HTERT RPE-1 (cell line): ENCODE results near the gene MRPL2.

Experiments
- in situ Hi-C: fragments of 300-500 bp; cut with MboI; formaldehyde crosslinking; loops from 4 replicates; pipeline ENCODE4 v1.14.3; 2020; ENCODE audit warnings: low sequenced_read_pairs

MRPL2 gene

DNA sequence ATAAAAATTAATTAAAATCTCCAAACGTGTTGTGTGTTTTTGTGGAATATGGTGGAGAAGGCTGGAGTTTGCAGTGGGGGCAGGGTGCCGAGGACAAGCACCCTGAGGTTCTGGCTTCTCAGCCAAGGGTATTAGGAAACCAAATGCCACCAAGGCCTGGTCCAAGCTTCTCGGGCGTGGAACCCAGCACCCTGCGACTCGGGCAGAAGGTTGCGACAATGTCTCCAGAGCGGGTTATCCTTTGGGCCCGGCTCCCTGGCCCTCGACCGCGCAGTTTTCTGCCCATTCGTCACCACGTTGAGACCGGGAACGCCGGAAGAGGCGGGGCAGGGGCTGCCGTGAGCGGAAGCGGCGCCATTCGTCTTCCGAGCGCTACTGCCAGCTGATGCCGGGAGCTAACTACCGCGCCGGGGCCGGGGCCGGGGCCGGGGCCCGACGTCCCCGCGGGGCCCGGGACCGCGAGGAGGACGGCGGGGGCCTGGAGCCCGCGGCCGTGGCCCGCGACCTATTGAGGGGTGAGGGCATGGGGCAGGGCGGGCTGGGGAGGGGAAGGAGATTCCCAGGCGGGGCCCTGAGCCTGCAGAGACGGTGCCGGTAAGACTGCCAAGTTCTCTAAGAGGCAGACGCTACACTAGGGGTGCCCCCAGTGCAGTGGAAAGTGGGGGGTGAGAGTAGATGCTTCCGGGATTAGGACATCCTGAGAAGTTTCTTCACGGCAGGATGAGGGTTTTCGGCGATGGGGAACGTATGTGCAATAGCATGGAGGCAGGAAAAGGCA, 37.8 kb downstream of the MRPL2 start, which contains the start of gene RRP36:
Gene RRP36, plus strand, starts transcription at position 354 of the 778 bp plus-strand sequence. Its CDS starts 32 bp downstream, at position 386.
- in situ Hi-C loops, result no loop called here

GRCh38 chr6:43020847-43021246, 38.4 kb downstream of the MRPL2 start:
- in situ Hi-C loops, result no loop called here

- in situ Hi-C loops, result no loop called here
Measured at GRCh38 chr6:43020052-43020705, 39.1 kb downstream of the MRPL2 start.

DNA sequence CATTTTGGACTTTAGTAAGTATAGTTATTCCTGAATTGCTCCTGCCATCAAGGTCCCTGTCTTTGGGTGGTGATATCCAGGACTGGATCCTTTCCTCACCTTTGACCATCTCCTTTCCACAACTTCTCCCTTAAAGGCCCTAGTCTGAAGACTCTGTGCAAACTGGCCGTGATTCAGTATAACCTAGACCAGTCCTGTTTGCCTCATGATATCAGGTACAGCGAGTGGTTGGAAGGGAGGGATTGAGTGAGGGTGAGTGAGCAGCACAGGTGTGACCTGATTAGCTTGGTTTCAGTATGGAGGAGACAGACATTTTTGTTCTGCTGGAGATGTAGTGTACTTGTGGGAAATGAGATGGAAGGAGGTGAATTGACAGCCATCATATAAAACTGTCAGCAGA, 40.1 kb downstream of the MRPL2 start:
- in situ Hi-C loops, result no loop called here

GRCh38 chr6:43016943-43017334, 42.3 kb downstream of the MRPL2 start:
- in situ Hi-C loops, result no loop called here

GRCh38 chr6:43016176-43016942, 42.9 kb downstream of the MRPL2 start:
- in situ Hi-C loops, result no loop called here

DNA sequence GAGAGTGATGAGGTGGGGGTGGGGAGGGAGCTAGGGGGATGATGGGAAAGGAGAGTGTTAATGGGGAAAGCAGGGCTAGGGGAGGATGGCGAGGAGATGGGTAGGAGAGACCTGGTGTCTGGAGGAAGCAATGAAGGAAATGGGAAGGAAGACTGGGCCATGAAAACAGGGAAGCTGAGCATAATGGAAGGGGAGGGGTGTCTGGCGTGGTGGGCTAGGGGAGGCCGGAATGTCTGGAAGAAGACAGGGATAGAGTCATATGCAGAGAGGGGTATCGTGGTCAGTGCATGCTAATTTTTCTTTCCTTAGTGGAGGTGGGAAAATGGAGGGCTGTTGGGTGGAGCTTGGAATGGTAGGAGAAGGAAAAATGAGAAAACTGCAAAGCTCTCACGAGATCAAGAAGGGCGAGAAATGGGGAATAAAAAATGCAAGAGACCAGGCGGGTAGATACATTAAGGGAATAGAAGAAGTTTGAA, 44.8 kb downstream of the MRPL2 start:
- in situ Hi-C loops, result no loop called here

GRCh38 chr6:43013843-43014433, 45.3 kb downstream of the MRPL2 start, which contains the start of the genes KLHDC3 and MEA1:
KLHDC3 (plus strand) TSS chr6:43014249; CDS start chr6:43017193, 2,944 bp downstream.
MEA1 (minus strand) TSS chr6:43013946; CDS start chr6:43013813, 133 bp downstream.
- in situ Hi-C loops, result no loop called here

- in situ Hi-C loops, result no loop called here
Measured at GRCh38 chr6:43013097-43013842, 46.0 kb downstream of the MRPL2 start.

DNA sequence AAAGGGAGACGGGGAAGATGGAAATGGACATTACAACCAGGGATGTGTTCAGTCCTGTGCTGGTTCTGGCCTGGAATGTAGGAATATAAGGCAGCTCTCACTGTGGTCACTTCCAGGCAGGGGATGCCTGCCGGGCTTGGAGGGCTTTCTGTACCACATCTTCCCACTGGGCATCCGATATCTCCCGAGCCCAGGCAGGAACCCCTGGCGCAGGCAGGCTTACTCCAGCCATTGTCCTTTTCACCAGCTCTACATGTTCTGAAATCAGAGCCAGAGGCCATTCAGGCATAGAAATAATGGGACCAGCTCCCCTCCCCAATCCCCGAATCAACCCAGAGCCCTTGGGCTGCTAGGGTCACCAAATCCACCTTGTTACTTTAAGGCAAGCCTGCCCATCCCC, 46.9 kb downstream of the MRPL2 start:
- in situ Hi-C loops, result no loop called here

DNA sequence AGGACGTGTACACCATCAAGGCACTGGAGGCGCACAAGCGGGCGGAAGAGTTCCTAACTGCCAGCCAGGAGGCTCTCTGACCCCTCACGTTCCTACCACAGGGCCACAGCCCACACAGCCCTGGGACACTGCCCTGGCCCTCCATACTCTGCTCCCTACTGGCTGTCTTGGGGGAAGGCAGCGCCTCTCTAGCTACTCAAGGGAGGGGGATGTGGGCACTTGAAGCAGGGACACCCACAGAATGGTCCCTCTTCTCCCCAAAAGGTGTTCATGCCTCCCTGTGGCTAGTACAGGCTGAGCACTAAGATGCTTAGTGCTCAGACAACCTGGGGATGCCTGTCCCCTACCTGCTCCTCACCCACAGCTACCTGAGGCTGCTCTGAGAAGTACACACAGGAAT, 48.0 kb downstream of the MRPL2 start:
- in situ Hi-C loops, result no loop called here

DNA sequence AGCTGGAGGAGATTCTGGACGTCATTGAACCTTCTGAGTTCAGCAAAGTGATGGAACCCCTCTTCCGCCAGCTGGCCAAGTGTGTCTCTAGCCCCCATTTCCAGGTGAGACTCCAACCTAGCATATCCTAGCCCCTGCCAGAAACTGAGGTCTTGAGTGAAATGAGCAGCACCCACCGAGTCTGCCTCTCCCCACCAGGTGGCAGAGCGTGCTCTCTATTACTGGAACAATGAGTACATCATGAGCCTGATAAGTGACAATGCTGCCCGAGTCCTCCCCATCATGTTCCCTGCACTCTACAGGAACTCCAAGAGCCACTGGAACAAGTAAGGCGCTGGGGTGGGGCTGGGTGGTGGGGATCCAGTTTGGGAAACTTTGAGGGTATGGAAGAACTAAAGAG, 50.1 kb downstream of the MRPL2 start:
- in situ Hi-C loops, result no loop called here

DNA sequence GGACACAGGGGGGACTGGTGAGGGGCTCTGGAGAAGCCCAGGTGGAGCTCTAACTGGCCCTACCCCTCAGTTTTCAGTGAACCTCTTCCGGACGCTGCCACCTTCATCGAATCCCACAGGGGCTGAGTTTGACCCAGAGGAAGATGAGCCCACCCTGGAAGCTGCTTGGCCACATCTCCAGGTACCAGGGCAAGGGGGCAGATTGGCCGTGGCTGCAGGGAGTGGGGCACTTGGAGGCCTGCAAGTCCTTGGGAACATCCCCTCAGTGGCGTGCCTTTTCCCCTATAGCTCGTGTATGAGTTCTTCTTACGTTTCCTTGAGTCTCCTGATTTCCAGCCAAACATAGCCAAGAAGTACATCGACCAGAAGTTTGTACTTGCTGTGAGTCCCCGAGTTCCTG, 52.1 kb downstream of the MRPL2 start:
- in situ Hi-C loops, result no loop called here

GRCh38 chr6:43006251-43006650, 53.0 kb downstream of the MRPL2 start:
- in situ Hi-C loops, result no loop called here

DNA sequence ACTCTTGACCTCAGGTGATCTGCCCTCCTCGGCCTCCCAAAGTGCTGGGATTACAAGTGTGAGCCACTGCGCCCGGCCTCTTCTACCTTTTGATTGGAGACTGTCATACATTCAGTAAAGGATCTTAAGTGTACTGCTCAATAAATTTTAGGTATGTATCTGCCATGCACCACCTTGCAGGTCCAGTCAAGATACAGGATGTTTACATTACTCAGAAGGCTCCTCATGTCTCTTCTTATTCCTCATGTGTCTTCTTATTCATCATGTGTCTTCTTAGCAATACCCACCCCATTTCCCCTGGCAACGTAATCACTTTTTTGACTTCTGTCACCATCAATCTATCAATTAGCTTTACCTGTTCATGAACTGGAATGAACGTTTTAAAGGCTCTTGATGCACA, 53.4 kb downstream of the MRPL2 start:
- in situ Hi-C loops, result no loop called here
